GM21360 (cell line): ENCODE results near the gene PADI3.
"Not testable (repeated sequence)": the region's sequence is repeated elsewhere in the genome, so short reads cannot be mapped to it uniquely, and the experiment has no call there.

Source experiments
- ATAC-seq: cut with Tn5 transposase; IDR thresholded peaks from one replicate; pipeline ENCODE4 v1.9.1; 2021; ENCODE audit warnings: mild to moderate bottlenecking, moderate library complexity; ENCODE audit not compliant: unreplicated experiment

The PADI3 gene

DNA sequence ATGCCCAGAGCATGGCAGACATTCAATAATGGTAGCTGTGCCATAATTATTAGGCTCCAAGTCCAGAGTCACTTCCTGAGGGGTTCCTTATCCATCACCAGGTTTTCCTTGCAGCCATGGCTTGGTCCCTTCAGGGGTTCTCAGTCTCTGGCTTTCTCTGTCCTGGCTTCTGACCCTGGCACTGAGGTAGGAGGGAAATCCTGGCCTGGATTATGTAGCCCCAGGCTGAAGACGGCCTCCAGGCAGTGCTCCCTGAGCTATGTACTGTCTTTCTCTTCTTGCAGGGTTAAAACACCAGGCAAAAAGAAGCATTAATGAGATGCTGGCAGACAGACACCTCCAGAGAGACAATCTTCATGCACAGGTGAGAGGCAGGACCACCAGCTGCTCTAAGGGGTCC lies 9.5 kb upstream of the PADI3 start:
- no peak for ATAC-seq

DNA sequence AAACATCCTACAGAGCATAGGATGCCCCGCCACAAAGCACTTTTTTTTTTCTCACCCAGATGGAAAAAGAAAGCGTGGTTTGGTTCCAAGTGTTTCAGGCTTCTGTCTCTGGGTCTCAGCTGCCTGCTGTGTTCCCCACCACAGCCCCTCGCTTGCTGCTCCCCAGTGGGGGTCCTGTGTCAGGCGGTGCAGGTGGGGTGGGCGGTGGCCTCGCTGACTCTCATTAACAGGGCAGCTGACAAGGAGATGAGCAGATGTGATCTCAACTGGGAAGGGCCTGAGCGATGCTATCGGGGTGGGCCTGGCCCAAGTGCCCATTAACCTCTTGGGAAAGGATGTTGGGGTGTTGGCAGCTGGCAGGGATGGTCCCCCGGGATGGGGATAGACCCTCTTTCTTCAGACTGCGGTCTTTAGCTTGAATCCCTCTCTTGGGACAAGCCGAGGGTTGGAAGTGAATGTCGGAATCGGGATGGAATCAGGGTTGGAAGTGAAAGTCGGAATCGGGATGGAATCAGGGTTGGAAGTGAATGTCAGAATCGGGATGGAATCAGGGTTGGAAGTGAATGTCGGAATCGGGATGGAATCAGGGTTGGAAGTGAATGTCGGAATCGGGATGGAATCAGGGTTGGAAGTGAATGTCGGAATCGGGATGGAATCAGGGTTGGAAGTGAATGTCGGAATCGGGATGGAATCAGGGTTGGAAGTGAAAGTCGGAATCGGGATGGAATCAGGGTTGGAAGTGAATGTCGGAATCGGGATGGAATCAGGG lies 7.7 kb upstream of the PADI3 start:
- ATAC-seq, result not testable (repeated sequence)

DNA sequence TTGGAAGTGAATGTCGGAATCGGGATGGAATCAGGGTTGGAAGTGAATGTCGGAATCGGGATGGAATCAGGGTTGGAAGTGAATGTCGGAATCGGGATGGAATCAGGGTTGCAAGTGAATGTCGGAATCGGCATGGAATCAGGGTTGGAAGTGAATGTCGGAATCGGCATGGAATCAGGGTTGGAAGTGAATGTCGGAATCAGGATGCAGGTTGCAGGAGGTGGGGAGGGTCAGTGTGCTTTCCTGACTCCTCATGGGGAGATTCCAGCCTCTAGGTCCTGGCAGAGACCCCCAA lies 7.2 kb upstream of the PADI3 start:
- not testable (repeated sequence) for ATAC-seq

DNA sequence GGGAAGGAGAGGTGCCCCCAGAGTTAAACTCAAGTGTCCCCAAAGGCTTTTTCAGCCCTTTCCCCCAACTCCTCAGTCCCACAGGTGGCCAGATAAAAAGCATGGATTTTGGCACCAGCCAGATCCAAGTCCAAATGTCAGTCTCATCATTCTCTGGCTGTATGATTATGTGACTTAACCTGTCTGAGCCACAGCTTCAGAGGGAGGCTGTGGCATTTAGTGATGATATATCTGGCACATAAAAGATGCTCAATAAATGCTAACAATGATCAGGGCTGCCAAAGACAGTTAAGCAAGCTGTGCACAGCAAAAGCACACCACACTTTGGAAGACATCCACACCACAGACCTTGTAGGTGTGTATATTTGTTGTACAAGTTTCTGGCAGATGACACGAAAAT lies 5.6 kb upstream of the PADI3 start:
- ATAC-seq, result no peak

DNA sequence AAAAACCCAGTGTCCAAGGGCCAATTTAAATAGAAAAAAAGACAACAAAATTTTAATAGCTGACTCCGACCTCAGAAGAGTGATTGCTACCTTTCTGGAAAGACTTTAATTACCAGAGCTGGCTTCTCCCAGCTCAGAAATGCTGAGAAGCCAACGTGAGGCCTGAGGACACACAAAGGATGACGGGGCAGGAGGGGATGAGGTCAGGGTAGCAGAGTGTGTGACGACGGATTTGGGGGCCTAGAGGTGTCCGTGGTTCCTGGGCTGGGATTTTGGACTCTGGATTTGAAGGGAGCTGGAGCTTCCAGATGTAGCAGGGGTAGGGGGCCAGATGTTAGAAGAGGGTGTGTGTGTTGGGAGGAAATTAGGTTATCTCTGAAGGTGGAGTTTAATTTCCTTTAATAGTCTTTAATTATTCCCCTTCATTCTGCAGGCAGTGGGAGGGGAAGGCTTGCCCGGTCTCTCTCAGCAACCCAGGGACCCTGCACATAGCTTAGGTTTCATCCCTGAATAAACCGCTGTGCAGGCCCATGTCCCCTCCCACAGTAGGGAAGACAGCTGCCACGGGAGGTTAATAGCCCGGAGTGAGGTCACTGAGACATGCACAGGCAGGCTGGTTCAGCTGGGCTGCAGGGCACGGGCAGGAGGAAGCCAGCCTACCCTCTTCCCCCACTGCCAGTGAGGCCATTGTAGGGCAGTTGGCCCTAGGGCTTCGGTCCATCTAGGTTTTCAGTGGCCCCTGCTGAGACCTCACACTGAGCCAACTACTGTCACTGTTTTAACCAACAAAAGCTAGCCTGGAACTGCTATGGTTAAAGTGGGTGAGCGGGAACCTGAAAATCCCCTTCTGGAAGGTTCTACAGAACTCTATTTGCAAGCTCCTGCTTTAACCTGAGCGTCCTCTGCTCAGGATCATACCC lies 3.8 kb upstream of the PADI3 start:
- ATAC-seq, result no peak

DNA sequence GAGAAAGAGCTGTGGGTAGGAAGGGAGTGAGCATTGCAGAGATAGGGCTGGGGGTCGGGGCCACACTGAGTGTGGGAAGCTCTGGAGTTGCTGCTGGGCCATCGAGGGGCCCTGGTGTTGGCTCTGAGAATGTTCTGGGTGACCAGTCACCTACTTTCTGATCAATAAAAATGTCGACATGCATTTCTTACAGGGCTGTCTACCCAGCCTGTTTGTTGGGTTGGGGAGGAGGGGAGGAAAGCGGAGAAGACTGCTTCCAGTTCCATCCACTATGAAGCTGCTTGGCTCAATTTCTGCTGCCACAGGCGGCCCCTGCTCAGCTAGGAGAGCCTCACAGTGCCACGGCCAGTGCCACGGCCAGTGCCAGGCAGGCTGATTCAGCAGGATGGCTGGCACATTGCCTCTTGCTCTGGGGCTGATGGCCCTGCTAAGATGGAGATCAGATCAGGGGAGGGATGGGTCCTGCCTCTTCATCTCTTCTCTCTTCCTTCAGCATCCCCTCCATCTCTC lies 3.0 kb upstream of the PADI3 start:
- no peak for ATAC-seq

DNA sequence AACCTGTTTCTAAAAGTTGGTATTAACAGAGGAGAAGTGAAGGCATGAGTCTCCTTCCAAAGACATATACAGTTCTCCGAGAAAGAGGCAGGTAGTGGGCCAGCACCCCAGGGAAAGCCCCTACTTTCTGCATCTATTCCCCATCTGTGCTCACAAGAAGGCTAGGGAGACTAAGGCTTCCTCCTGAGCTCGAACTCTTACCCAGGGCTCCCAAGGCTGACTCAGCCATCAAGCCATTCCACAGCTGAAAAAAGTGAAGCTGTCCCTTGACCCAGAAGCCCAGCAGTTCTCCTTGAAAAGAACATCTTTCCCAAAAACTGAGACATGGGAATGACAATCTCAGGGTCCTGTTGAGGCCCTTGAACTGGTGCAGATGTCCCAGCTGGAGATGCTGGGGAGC lies 1.9 kb upstream of the PADI3 start:
- ATAC-seq, result no peak

DNA sequence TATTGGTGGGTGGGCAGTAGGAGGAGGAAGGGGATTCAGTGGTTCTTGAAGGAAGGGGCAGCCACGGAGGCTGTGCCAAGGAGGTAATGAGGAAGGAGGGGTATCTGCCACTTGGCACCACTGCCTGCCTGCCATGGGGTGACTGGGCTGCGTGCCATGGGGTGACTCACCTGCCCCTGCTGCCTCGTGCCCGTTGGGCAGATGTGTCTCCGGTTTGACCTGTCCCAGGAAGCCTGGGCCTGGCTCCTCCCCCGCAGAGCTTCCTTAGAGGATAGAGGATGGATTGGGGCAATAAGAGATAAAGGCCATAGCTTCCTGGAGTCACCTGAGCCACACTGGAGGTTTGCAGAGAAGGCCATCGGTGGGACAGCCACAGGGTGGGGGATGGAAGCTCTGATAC lies 1.7 kb downstream of the PADI3 start:
- ATAC-seq, result no peak

DNA sequence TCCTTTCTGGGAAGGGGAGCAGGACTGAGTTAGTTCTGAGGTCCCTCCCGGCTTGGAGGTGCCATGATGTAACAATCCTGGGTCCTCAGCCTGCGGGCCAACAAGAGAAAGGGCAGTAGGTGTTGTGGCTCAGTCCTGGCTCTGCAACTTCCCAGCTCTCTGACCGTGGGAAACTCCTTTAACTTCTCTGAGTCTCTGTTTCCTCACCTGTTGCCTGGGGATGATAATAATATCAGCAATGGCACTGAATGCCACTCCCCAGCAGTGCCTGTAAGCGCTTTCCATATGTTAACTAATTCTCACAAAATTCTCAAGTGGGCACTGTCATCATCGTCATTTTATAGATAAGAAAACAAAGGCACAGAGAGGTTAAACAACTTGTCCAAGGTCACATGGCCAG lies 2.3 kb downstream of the PADI3 start:
- ATAC-seq, result no peak

DNA sequence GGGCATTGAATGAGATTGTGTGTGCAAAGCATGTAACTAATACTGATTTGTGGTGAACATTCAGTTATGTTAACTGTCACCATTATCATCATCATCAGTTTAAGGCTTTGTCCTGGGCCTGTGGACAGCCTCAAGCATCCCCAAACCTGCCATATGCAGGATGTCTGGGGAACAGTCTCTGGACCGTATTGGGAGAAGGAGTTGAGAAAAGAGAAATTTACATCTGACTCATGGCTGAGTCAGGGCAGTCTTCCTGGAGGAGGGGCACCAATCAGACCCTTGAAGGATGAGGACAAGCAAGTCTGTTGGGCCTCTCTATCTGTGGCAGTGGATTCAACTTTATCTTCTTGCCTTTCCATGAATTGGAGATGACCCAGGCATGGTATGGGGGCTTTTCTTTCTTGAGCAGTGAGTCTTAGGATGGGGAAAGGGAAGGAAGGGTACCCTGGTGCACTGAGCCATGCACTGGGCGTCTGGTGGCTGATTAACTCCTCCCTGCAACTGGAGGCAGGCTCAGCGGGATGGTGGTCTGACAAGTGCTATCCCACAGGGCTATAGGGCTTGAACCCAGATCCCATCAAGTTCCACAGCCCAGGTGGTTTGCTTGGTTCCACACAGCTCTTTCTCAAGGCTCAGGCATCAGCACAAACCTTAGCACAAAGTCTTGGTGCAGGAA lies 2.9 kb downstream of the PADI3 start:
- ATAC-seq, result no peak

DNA sequence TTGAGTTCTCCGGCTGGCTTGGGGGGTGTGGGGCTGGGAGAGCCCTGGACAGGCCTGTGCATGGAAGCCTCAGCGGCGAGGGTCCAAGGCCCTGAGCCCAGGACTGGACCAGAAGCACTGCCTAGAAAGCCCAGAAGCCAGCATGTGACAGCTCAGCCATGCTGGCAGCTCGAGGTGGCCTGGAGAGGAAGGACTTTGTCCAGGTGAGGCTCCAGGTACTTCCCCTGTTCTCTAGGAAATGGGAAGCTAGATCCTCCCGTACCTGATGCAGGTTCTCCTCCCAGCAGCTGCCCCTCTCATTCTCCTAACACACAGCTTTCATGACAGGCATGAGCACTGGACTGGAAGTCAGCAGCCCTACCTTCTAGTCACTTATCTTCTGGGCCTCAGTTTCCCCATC lies 6.4 kb downstream of the PADI3 start:
- ATAC-seq, result no peak

DNA sequence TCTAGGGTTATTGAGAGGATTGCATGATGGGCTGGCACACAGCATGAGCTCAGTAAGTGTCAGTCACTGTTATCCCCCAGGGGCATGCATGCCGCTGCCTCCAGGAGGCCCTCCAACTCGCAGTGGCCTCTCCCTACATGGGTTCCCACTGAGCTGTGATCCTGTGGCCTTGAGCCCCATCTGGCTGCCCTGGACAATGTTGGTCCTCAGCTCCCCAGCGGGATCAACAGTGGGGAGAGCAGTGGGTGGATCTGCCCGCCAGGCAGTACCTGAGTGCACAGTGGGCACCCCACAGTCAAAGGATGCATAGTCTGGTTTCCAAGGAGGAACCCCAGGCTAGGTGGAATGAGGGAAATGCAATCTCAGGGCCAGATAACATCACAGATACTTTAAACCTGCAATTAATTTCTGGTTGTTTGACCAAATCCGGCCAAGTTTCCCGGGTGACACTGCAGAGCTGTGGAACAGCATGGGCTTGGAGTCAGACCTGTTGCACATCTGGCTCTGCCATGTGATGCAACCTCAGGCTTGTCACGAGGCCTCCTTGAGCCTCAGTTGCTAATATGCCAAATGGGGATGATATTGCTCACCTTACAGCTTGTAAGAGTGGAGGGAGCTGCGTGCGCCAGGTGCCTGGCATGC lies 9.3 kb downstream of the PADI3 start:
- ATAC-seq, result no peak

DNA sequence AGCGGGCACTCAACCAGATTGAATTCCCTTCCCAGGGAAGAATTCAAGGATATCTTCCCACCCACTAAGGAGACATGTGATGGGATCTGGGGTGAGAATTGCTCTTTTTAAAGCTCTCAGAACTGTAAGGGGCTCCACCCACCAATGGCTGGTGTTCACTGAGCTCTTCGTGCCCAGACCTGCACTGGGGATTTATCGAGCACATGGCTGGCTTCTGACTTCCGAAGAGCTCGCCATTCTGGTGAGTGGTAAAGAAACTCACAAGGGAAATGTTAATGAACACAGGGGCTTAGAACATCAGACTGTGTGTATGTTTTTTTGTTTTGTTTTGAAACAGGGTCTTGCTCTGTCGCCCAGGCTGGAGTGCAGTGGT lies 9.8 kb downstream of the PADI3 start:
- ATAC-seq, result no peak

DNA sequence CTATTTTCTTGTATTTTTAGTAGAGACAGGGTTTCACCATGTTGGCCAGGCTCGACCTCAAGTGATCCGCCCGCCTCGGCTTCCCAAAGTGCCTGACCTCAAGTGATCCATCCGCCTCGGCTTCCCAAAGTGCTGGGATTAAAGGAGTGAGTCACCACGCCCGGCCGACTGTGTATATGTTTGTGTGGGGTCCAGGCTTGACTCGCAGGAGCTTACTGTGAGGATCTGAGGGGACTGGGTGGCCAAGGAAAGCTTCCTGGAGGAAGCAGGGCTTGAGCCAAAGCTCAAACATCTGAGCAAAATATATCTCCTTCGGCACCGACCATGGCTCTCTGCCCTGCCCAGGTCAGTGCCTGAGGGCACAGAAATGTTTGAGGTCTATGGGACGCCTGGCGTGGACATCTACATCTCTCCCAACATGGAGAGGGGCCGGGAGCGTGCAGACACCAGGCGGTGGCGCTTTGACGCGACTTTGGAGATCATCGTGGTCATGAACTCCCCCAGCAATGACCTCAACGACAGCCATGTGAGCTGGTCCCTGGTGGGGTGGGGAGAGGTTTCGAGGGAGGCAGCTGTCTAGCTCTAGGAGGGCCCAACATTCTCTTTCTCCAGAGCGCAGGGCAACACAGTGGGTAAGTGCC lies 10.5 kb downstream of the PADI3 start:
- no peak for ATAC-seq

DNA sequence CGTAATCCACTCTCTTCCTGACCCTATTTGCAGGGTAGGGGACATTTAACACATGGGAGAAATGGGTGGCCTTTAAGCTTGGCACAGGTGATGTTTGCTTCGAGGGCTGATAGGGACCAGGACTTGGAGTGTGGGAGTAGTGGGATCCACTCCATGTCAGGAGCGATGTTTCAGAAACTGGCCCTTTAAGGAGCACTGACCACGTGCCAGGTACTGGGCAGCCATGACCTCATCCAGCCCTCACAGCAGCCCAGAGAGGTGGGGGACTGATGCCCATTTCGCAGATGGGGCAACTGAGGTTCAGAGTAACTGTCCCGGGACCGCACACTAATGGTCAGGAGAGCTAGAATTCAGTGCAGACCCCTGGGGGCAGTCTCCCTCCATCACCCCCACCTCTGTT lies 11.4 kb downstream of the PADI3 start:
- ATAC-seq, result no peak

DNA sequence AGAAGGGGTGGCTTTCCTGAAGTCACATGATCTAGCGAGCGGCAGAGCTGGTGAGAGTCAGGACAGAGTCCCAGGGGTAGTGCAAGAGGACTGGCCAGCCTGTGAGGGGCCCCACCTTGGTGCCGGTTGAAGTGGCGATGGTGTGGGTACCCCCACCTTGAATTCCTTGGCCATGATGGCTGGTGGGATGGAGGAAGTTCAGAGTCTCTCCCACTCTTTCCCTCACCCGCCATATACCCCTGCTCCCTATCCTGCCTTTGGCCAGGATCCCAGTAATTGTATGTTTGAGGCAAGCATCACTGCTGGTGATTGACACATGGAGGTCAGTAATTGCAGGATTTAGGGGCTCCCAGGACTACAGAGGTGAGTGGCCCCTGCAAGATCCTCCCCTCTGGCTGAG lies 11.8 kb downstream of the PADI3 start:
- no peak for ATAC-seq

DNA sequence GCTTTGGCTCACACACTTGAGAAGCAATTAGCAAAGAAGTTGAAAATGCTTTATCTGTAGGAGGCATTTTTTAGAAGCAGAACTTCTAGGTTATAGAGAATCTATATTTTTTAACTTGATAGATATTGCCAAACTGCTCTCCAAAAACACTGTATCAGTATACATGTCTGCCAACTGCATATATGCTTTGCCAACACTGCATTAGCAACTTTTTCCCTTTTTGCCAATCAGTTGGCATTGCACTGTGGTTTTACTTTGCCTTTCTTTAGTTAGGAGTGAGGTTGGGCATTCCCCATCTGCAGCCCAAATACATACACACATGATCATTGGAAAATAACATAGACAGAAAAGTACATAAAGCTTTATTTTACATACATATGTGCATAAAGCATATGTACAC lies 15.0 kb downstream of the PADI3 start:
- ATAC-seq, result no peak

DNA sequence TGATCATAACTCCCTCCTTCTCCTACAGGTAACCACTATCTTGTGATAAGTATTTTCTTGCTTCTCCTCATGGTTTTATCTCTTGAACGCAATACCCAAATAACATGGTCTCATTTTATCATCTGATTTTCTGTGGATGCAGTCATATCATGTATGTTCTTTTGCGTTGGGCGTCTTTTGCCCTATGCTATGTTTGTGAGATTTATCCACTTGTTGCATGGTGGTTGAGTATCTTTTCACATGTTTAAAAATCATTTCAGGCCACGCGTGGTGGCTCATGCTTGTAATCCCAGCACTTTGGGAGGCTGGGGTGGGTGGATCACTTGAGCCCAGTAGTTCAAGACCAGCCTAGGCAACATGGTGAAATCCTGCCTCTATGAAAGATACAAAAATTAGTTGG lies 15.6 kb downstream of the PADI3 start:
- no peak for ATAC-seq

DNA sequence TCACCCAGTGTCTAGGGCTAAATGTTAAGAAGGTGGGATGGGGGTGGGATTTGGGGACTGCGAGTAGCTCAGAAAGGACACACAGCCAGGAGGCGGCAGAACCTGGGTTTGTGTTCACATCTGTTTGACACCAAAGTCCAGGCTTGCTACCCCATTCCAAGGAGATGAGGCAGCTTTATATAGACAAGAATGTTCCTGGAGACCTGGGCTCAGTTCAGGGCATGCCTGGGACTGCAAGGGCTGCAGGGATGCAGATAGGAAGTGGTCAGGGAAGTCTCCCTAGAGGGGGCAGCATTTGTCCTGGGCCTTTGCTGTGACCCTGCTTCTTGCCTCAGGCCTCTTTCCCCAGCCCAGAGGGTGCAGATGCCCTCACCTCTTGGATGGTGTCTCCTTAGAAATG lies 16.3 kb downstream of the PADI3 start:
- ATAC-seq, result no peak

DNA sequence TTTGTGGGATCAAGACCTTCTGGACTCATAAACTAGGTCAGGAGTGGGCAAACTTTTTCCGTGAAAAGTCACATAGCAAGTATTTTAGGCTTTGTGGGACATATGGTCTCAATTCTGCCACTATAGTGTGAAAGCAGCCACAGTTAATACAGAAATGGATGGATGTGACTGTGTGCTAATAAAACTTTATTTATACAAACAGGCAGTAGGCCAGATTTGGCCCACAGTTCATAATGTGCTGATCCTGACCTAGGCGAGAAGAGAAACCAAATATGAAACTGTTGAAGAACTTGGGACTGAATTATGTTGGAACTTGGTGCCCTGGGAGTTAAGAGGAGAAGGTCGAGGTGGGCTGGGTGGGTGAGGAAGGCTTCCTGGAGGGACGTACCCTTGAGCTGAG lies 17.1 kb downstream of the PADI3 start:
- ATAC-seq, result no peak
